ENCODE data around the gene AMN.

GRCh38 chr14:102977475-102977874 is 55.0 kb downstream of the AMN start:
- TF ChIP-seq CTCF (IDR thresholded peaks at IDR 0.05) = no peak
- TF ChIP-seq EP300 (IDR thresholded peaks at IDR 0.05) = no peak
